Measurements from ENCODE around the gene UNCX.

The UNCX gene

GRCh38 chr7:1218541-1219165 is 14.0 kb upstream of the UNCX start:
- no peak for DNase-seq (ENCODE audit: low read depth in 2 of 2)

GRCh38 chr7:1219498-1219897 is 13.2 kb upstream of the UNCX start:
- no peak for DNase-seq (ENCODE audit: low read depth in 2 of 2)

- DNase-seq (ENCODE audit: low read depth in 2 of 2), result no peak
These were observed 12.5 kb upstream of the UNCX start for GRCh38 chr7:1220000-1220726.

- DNase-seq (ENCODE audit: low read depth in 2 of 2), result no peak
These were observed 11.5 kb upstream of the UNCX start for GRCh38 chr7:1220977-1221745.

GRCh38 chr7:1223196-1223981 is 9.3 kb upstream of the UNCX start:
- no peak for DNase-seq (ENCODE audit: low read depth in 2 of 2)

- DNase-seq (ENCODE audit: low read depth in 2 of 2), result no peak
These were observed 8.5 kb upstream of the UNCX start for GRCh38 chr7:1224086-1224716.

- no peak for DNase-seq (ENCODE audit: low read depth in 2 of 2)
These were observed 7.6 kb upstream of the UNCX start for GRCh38 chr7:1225030-1225429.

- DNase-seq (ENCODE audit: low read depth in 2 of 2), result peak in 1 of 2 donors; percentile 33
These were observed 7.1 kb upstream of the UNCX start for GRCh38 chr7:1225441-1226185.

GRCh38 chr7:1226186-1226901 is 6.3 kb upstream of the UNCX start:
- no peak for DNase-seq (ENCODE audit: low read depth in 2 of 2)

GRCh38 chr7:1227071-1227804 is 5.4 kb upstream of the UNCX start:
- DNase-seq (ENCODE audit: low read depth in 2 of 2), result no peak

- DNase-seq (ENCODE audit: low read depth in 2 of 2), result no peak
These were observed 4.7 kb upstream of the UNCX start for GRCh38 chr7:1227814-1228544.

- DNase-seq (ENCODE audit: low read depth in 2 of 2), result no peak
These were observed 4.0 kb upstream of the UNCX start for GRCh38 chr7:1228545-1229201.

GRCh38 chr7:1229202-1229947 is 3.3 kb upstream of the UNCX start:
- DNase-seq (ENCODE audit: low read depth in 2 of 2), result no peak

- no peak for DNase-seq (ENCODE audit: low read depth in 2 of 2)
These were observed 2.7 kb upstream of the UNCX start for GRCh38 chr7:1229956-1230355.

GRCh38 chr7:1230411-1231213 is 2.1 kb upstream of the UNCX start:
- DNase-seq (ENCODE audit: low read depth in 2 of 2), result no peak

GRCh38 chr7:1231214-1232102 is 1.2 kb upstream of the UNCX start:
- no peak for DNase-seq (ENCODE audit: low read depth in 2 of 2)
